CD4-positive, alpha-beta T cell (primary cell): Measurements from ENCODE around the gene PDLIM4. TPM values are rescaled to one million over a fixed set of nuclear protein-coding genes. Genes with fewer than 3 reads are reported as not detected.

Source experiments
- ATAC-seq: fragments of 200-7000 bp; cut with Tn5 transposase; one replicate; pipeline ENCODE4 v1.10.0; 2022; ENCODE audit warnings: mild to moderate bottlenecking; ENCODE audit not compliant: poor library complexity
- CTCF ChIA-PET: fragments of 350-600 bp; sonication (Branson Sonifier 250); formaldehyde crosslinking; loops from one replicate; lab custom pipeline; 2021; ENCODE audit warnings: antibody characterized with exemption, inconsistent platforms; lab: Charles Lee
- POLR2A ChIA-PET: fragments of 350-600 bp; sonication (Branson Sonifier 250); formaldehyde crosslinking; loops from one replicate; lab custom pipeline; 2021; ENCODE audit warnings: antibody characterized with exemption, inconsistent platforms; lab: Charles Lee
- DNase-seq, 14 experiments: peaks; one replicate each; pipeline ENCODE4 v3.0.0-alpha.2; 2013 to 2020; ENCODE audit warnings: mixed read lengths in 2 of 14
- H3K27ac ChIP-seq, 2 donors: one replicate each; pipeline versions ENCODE4 v1.5.1 to v1.7.0; 2013; ENCODE audit warnings: low read length in 2 of 2, low read depth in 1 of 2, mild to moderate bottlenecking in 1 of 2
- H3K27me3 ChIP-seq, 2 experiments: 1 replicate in 1 of 2; 2 replicates in 1 of 2; pipeline versions ENCODE4 v1.6.1 to v1.7.0; 2013; ENCODE audit warnings: low read length in 2 of 2, control low read depth in 1 of 2, mild to moderate bottlenecking in 1 of 2, moderate library complexity in 1 of 2; ENCODE audit not compliant: insufficient read depth in 2 of 2, control insufficient read depth in 1 of 2
- H3K36me3 ChIP-seq: one replicate; pipeline ENCODE4 v1.6.1; 2013; ENCODE audit warnings: low read length, control low read depth; ENCODE audit not compliant: insufficient read depth
- H3K4me1 ChIP-seq: one replicate; pipeline ENCODE4 v1.6.1; 2013; ENCODE audit warnings: low read length, control low read depth; ENCODE audit not compliant: insufficient read depth
- H3K4me3 ChIP-seq: one replicate; pipeline ENCODE4 v1.5.1; 2013; ENCODE audit warnings: mild to moderate bottlenecking, low read length, moderate library complexity
- H3K9me3 ChIP-seq, 2 experiments: 1 replicate in 1 of 2; 2 replicates in 1 of 2; pipeline versions ENCODE4 v1.6.1 to v1.7.0; 2013; ENCODE audit warnings: low read length in 2 of 2, mild to moderate bottlenecking in 2 of 2, control low read depth in 1 of 2, moderate library complexity in 1 of 2; ENCODE audit not compliant: control insufficient read depth in 1 of 2, insufficient read depth in 1 of 2
- H3K27ac Mint-ChIP-seq: one replicate; pipeline ENCODE4 v1.8.0; 2020; ENCODE audit warnings: mixed read lengths
- H3K27me3 Mint-ChIP-seq: one replicate; pipeline ENCODE4 v1.8.0; 2021; ENCODE audit warnings: mixed read lengths
- H3K36me3 Mint-ChIP-seq: one replicate; pipeline ENCODE4 v1.8.0; 2021; ENCODE audit warnings: low read depth, mixed read lengths
- H3K4me1 Mint-ChIP-seq: one replicate; pipeline ENCODE4 v1.8.0; 2021; ENCODE audit warnings: low read depth, mixed read lengths
- H3K4me3 Mint-ChIP-seq: one replicate; pipeline ENCODE4 v1.8.0; 2020; ENCODE audit warnings: mild to moderate bottlenecking, mixed read lengths
- H3K9me3 Mint-ChIP-seq: one replicate; pipeline ENCODE4 v1.8.0; 2020; ENCODE audit warnings: mixed read lengths
- CTCF ChIP-seq: fragments of 200-600 bp; IDR thresholded peaks from one replicate; pipeline ENCODE4 v1.8.0; 2022; ENCODE audit warnings: antibody characterized with exemption, mild to moderate bottlenecking
- intact Hi-C, 2 experiments: fragments of 100-400 bp; cut with DNase I in 1 of 2; cut with micrococcal nuclease in 1 of 2; formaldehyde crosslinking; loops; one replicate each; pipeline versions ENCODE4 v1.15.1 to v1.9.0; 2023 to 2025; cut with DNase I, micrococcal nuclease
- total RNA-seq, 174 experiments: library from RNA in 2 of 174; stranded (reverse) in 2 of 174; gene quantifications; one replicate each; pipeline ENCODE4 v1.2.3 and lab custom pipeline; 2021 to 2026

The PDLIM4 gene
- total RNA-seq, 2 experiments from 2014 or later, result not detected

DNA sequence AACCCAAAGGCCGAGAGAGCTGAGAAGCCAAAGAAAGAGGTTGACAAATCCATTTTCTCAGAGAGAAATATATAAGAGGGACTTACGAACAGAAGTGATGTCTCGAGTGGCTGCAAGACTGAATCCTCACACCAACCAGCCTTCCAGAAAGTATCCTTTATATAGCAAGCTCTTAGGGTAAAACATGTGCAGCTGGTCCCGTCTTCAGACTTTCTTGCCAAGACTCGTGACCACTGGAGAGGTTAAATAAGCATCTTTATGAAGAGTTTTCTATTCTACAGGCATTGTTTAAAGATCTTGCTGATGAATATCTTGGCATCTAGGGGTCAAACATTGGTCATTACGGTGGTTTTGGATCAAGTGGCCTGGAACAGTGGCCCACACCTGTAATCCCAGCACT is 19.8 kb downstream of the PDLIM4 start:
- no peaks in the 10 kb centered on the region for H3K9me3 Mint-ChIP-seq
- no peaks in the 10 kb centered on the region for H3K9me3 ChIP-seq
- H3K27ac ChIP-seq, result no peak overlapping the region
- H3K36me3 ChIP-seq, result no peaks in the 10 kb centered on the region
- intact Hi-C loops, result no loop called here
- H3K36me3 Mint-ChIP-seq, result no peaks in the 10 kb centered on the region
- no peak overlapping the region for H3K4me3 Mint-ChIP-seq
- ATAC-seq (no peak), DNase-seq (no peak)
- POLR2A ChIA-PET, result no interaction called here
- TF ChIP-seq CTCF, result no peak
- CTCF ChIA-PET, result no interaction called here
- H3K4me1 Mint-ChIP-seq, result peaks cover 2% of the 10 kb centered on the region
- peaks cover 6% of the 10 kb centered on the region for H3K4me1 ChIP-seq
- H3K27me3 ChIP-seq, result no peaks in the 10 kb centered on the region
- H3K4me3 ChIP-seq, result no peak overlapping the region
- peaks cover 28% of the 10 kb centered on the region for H3K27me3 Mint-ChIP-seq
- no peak overlapping the region for H3K27ac Mint-ChIP-seq

DNA sequence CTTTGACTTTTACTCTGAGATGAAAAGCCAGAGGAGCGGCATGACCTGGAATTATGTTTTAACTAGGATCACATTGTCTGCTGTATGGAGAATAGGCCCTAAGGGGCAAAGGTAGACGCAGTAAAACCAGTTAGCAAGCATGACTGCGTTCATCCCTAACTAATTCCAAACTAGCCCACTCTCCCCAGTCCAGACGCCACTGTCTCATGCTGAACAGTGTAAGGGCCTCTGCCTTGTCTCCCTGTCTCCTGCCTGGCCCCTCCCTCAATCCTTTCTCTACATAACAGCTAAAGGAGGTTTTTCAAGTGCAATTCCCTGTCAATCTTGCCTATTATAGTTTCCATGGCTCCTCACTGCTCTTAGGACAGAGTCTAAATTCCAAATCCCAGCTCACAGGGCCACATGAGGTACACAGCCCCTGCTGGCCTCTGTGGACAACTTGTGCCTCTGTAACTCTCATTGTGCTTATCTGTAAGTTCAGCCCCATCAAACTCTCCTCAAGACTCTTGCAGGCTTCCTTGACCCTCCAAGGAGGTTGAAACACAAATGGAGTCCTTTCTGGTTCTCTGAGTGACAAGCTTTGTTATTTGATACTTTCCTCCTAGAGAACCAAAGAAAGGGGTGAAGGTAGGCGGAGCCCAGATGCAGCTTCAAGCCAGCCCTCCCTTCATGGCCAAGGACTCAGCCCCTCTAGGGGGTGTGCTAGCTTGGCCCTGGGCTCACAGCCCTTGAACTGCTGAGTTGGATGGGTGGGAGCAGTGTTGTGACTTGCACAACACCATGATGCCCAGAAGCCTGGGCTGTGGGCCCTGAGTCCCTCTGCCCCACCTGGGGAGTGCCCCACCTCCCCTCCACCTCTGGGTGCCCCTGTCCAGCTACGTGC is 20.7 kb downstream of the PDLIM4 start:
- POLR2A ChIA-PET, result no interaction called here
- H3K4me1 ChIP-seq, result no peaks in the 10 kb centered on the region
- Mint-ChIP-seq H3K27ac (no peak overlapping the region), H3K4me3 (no peak overlapping the region), H3K27me3 (peaks cover 20% of the 10 kb centered on the region), H3K36me3 (no peaks in the 10 kb centered on the region), H3K9me3 (no peaks in the 10 kb centered on the region), H3K4me1 (no peaks in the 10 kb centered on the region)
- no peaks in the 10 kb centered on the region for H3K27me3 ChIP-seq
- H3K4me3 ChIP-seq, result no peak overlapping the region
- no peak for TF ChIP-seq CTCF
- no peak for DNase-seq
- no peaks in the 10 kb centered on the region for H3K9me3 ChIP-seq
- no peak overlapping the region for H3K27ac ChIP-seq
- ATAC-seq, result no peak
- CTCF ChIA-PET, result no interaction called here
- intact Hi-C loops, result no loop called here
- H3K36me3 ChIP-seq, result no peaks in the 10 kb centered on the region

DNA sequence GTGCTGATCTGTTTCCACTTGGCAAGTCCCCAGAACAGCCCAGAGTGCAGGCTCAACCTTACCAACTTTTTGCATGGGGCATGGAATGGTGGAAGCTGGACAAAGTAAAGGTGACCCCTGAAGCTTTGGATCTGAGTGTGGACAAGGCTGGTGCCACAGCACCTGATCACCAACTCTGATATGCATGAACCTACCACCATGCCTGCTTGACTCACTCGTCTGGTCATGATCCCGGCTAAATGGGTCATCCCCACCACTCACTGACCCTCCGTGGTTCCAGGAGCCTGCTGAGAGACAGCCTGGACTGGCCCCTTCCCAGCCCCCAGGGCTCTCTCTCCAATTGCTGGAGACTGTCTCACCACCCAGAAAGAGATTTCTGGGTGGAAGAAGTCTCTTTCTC is 22.3 kb downstream of the PDLIM4 start:
- no peak for TF ChIP-seq CTCF
- DNase-seq (no peak), ATAC-seq (no peak)
- Histone ChIP-seq H3K27ac (no peak overlapping the region), H3K27me3 (no peaks in the 10 kb centered on the region), H3K4me3 (no peak overlapping the region), H3K9me3 (no peaks in the 10 kb centered on the region), H3K4me1 (no peaks in the 10 kb centered on the region), H3K36me3 (no peaks in the 10 kb centered on the region)
- Mint-ChIP-seq H3K4me3 (no peak overlapping the region), H3K27me3 (peaks cover 7% of the 10 kb centered on the region), H3K9me3 (no peaks in the 10 kb centered on the region), H3K36me3 (no peaks in the 10 kb centered on the region), H3K4me1 (no peaks in the 10 kb centered on the region), H3K27ac (no peak overlapping the region)
- intact Hi-C loops, result no loop called here
- CTCF ChIA-PET, result no interaction called here
- POLR2A ChIA-PET, result no interaction called here
